Calu3 (cell line): ENCODE measurements around the gene LSP1. TPM values are rescaled to one million over a fixed set of nuclear protein-coding genes. Genes with fewer than 3 reads are reported as not detected.
"Not testable (repeated sequence)": the region's sequence is repeated elsewhere in the genome, so short reads cannot be mapped to it uniquely, and the experiment has no call there.

Experiments
- Bru-seq: library from RNA; stranded (reverse); fragments of 400-500 nt; gene quantifications from one replicate; lab custom pipeline; 2021; lab: Mats Ljungman, UMichigan
- BruChase-seq, 2 experiments: library from RNA; stranded (reverse); fragments of 400-500 nt; gene quantifications; one replicate each; lab custom pipeline; 2021; lab: Mats Ljungman, UMichigan
- BruUV-seq: library from RNA; stranded (reverse); fragments of 400-500 nt; replicated peaks from 2 replicates; lab custom pipeline; 2021; lab: Mats Ljungman, UMichigan
- CTCF ChIA-PET: fragments of 300-600 bp; sonication (Branson Sonifier 250); formaldehyde crosslinking; loops from one replicate; lab custom pipeline; 2022; ENCODE audit warnings: antibody characterized with exemption; lab: Charles Lee
- DNase-seq: peaks from one replicate; pipeline ENCODE4 v3.0.0; 2022
- H3K27ac Mint-ChIP-seq: one replicate; pipeline ENCODE4 v1.8.0; 2022; ENCODE audit warnings: mixed read lengths; ENCODE audit not compliant: unreplicated experiment
- H3K27me3 Mint-ChIP-seq: one replicate; pipeline ENCODE4 v1.8.0; 2022; ENCODE audit warnings: mixed read lengths; ENCODE audit not compliant: unreplicated experiment
- H3K36me3 Mint-ChIP-seq: one replicate; pipeline ENCODE4 v1.8.0; 2022; ENCODE audit warnings: mild to moderate bottlenecking, moderate library complexity, mixed read lengths; ENCODE audit not compliant: insufficient read depth, unreplicated experiment
- H3K4me1 Mint-ChIP-seq: one replicate; pipeline ENCODE4 v1.8.0; 2022; ENCODE audit warnings: mild to moderate bottlenecking, low read depth, mixed read lengths; ENCODE audit not compliant: unreplicated experiment
- H3K4me3 Mint-ChIP-seq: one replicate; pipeline ENCODE4 v1.8.0; 2022; ENCODE audit warnings: mild to moderate bottlenecking, low read depth, moderate library complexity, mixed read lengths; ENCODE audit not compliant: unreplicated experiment
- H3K9me3 Mint-ChIP-seq: one replicate; pipeline ENCODE4 v1.8.0; 2022; ENCODE audit warnings: low read depth, mixed read lengths; ENCODE audit not compliant: unreplicated experiment
- intact Hi-C: fragments of 100-400 bp; cut with micrococcal nuclease; formaldehyde crosslinking; loops from one replicate; pipeline ENCODE4 v1.10.0; 2022; ENCODE audit not compliant: unreplicated experiment
- long read RNA-seq: library from polyadenylated mRNA; stranded (forward); transcript quantifications from one replicate; pipeline ENCODE4 v2.0.0, GENCODE V29; 2022
- total RNA-seq: library from RNA; stranded (reverse); gene quantifications from 2 replicates; pipeline ENCODE4 v1.2.3, GENCODE V29; 2022
- TF ChIP-seq, protein P1 (sequence below): fragments of 200-600 bp; IDR thresholded peaks from one replicate; pipeline ENCODE4 v1.8.0; 2022; ENCODE audit warnings: antibody characterized with exemption; ENCODE audit not compliant: unreplicated experiment

LSP1 gene
- not detected in 2 replicates for total RNA-seq
- percentile 3 among the genes with signal in this experiment for Bru-seq, nascent RNA
- BruChase-seq, experiment 1, labeled RNA remaining after a 6-hour chase, result not detected
- not detected for BruChase-seq, experiment 2, labeled RNA remaining after a 2-hour chase
- long read RNA-seq, result 0 reads

DNA sequence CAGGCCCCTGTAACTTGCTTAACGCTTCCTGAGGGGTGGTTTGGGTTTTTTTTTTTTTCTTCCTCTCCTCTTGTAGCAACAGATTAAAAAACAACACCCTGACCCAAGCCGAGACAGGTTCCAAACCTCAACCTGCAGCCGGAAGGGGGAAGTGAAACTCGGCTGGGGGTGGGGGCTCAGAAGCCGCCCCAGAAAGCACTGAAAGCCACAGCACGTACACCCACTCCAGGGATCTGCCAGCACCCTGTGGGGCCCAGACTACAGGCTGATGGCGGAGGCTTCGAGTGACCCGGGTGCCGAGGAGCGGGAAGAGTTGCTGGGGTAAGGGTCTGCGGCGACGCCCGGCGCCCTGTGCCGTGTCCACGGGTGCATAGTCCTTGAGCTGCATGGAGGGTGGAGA lies at the start of gene LSP1:
TSS of gene LSP1 (plus strand) at position 208 of the 400 bp plus-strand sequence. CDS start at position 269, 61 bp downstream.
- Mint-ChIP-seq H3K4me1 (no peaks in the 10 kb centered on the region), H3K4me3 (no peak within 1 kb of the TSS), H3K9me3 (no peaks in the 10 kb centered on the region), H3K36me3 (no peaks in the 10 kb centered on the region), H3K27me3 (peaks cover 15% of the 10 kb centered on the region), H3K27ac (no peak within 1 kb of the TSS)
- TF ChIP-seq, protein P1, sequence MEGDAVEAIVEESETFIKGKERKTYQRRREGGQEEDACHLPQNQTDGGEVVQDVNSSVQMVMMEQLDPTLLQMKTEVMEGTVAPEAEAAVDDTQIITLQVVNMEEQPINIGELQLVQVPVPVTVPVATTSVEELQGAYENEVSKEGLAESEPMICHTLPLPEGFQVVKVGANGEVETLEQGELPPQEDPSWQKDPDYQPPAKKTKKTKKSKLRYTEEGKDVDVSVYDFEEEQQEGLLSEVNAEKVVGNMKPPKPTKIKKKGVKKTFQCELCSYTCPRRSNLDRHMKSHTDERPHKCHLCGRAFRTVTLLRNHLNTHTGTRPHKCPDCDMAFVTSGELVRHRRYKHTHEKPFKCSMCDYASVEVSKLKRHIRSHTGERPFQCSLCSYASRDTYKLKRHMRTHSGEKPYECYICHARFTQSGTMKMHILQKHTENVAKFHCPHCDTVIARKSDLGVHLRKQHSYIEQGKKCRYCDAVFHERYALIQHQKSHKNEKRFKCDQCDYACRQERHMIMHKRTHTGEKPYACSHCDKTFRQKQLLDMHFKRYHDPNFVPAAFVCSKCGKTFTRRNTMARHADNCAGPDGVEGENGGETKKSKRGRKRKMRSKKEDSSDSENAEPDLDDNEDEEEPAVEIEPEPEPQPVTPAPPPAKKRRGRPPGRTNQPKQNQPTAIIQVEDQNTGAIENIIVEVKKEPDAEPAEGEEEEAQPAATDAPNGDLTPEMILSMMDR, result no peak
- intact Hi-C loops, result no loop called here
- CTCF ChIA-PET, result no interaction called here
- no TSS peak for BruUV-seq
- no peak for DNase-seq

- H3K27ac Mint-ChIP-seq, result no peak overlapping the region
- TF ChIP-seq, protein P1, result no peak
- no peaks in the 10 kb centered on the region for H3K36me3 Mint-ChIP-seq
- CTCF ChIA-PET, result no interaction called here
- H3K9me3 Mint-ChIP-seq, result no peaks in the 10 kb centered on the region
- no peak for DNase-seq
- H3K27me3 Mint-ChIP-seq, result peaks cover 13% of the 10 kb centered on the region
- intact Hi-C loops, result no loop called here
- no TSS peak for BruUV-seq
- no peaks in the 10 kb centered on the region for H3K4me1 Mint-ChIP-seq
- H3K4me3 Mint-ChIP-seq, result no peak overlapping the region
Measured at GRCh38 chr11:1803246-1803645, 49.6 kb upstream of the LSP1 start.

DNA sequence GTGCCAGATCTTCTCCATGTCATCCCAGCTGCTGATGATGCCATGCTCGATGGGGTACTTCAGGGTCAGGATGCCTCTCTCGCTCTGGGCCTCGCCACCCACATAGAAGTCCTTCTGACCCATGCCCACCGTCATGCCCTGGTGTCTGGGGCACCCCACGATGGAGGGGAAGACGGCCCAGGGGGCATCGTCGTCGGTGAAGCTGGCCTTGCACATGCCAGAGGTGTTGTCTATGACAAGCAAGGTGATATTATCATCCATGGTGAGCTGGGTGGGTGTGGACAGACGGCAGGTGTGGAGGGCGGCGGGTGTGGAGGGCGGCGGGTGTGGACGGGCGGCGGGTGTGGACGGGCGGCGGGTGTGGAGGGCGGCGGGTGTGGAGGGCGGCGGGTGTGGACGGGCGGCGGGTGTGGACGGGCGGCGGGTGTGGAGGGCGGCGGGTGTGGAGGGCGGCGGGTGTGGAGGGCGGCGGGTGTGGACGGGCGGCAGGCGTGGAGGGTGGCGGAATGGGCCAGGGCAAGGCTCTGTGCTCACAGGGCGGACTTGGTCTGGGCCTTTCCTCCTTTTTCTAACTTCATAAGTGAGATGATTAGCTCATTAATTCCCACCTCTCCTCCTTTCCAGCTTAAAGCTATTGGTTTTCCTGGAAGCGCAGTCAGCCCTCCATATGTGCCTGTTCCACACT lies 48.9 kb upstream of the LSP1 start:
- peaks cover 13% of the 10 kb centered on the region for H3K27me3 Mint-ChIP-seq
- H3K9me3 Mint-ChIP-seq, H3K4me1 Mint-ChIP-seq, BruUV-seq, H3K36me3 Mint-ChIP-seq, H3K27ac Mint-ChIP-seq, CTCF ChIA-PET, intact Hi-C loops, H3K4me3 Mint-ChIP-seq, DNase-seq: not testable (repeated sequence)

- Mint-ChIP-seq H3K27ac (no peak overlapping the region), H3K36me3 (no peaks in the 10 kb centered on the region), H3K4me3 (no peak overlapping the region), H3K9me3 (no peaks in the 10 kb centered on the region), H3K4me1 (no peaks in the 10 kb centered on the region), H3K27me3 (peaks cover 13% of the 10 kb centered on the region)
- intact Hi-C loops, result no loop called here
- TF ChIP-seq, protein P1, result no peak
- CTCF ChIA-PET, result no interaction called here
- DNase-seq, result no peak
- no TSS peak for BruUV-seq
Measured at GRCh38 chr11:1805525-1805924, 47.4 kb upstream of the LSP1 start.
